SK-N-SH treated with all-trans-retinoic acid at 6 μM for 48 hours (cell line): ENCODE measurements around the gene SPOCD1.

Source experiments
- ATAC-seq: fragments of 200-7000 bp; cut with Tn5 transposase; 3 replicates; pipeline ENCODE4 v1.9.1; 2020; ENCODE audit warnings: mild to moderate bottlenecking, moderate library complexity
- ARNTL ChIP-seq: fragments of 450-650 bp; formaldehyde crosslinking; IDR thresholded peaks from 2 replicates; pipeline ENCODE4 v1.5.0; 2020; ENCODE audit warnings: low read depth, mild to moderate bottlenecking, moderate library complexity, borderline replicate concordance
- BACH2 ChIP-seq: fragments of 250-450 bp; sonication (Bioruptor Pico); IDR thresholded peaks from 2 replicates; pipeline ENCODE4 v1.9.0; 2021; ENCODE audit warnings: mild to moderate bottlenecking, borderline replicate concordance
- CSDC2 ChIP-seq: fragments of 250-450 bp; sonication (Bioruptor Pico); IDR thresholded peaks from 2 replicates; pipeline ENCODE4 v1.5.0; 2020; ENCODE audit warnings: mild to moderate bottlenecking, moderate library complexity
- CSRNP3 ChIP-seq: fragments of 250-450 bp; sonication (Bioruptor Pico); IDR thresholded peaks from 2 replicates; pipeline ENCODE4 v1.5.1; 2021; ENCODE audit warnings: mild to moderate bottlenecking, moderate library complexity
- ESRRG ChIP-seq: fragments of 250-450 bp; sonication (Bioruptor Pico); IDR thresholded peaks from 2 replicates; pipeline ENCODE4 v1.6.1; 2021; ENCODE audit warnings: mild to moderate bottlenecking
- GLIS3 ChIP-seq: fragments of 250-450 bp; sonication (Bioruptor Pico); IDR thresholded peaks from 2 replicates; pipeline ENCODE4 v1.5.0; 2020; ENCODE audit warnings: mild to moderate bottlenecking, moderate library complexity
- ISL1 ChIP-seq: fragments of 250-450 bp; sonication (Bioruptor Pico); IDR thresholded peaks from 2 replicates; pipeline ENCODE4 v2.1.2; 2022; ENCODE audit warnings: mild to moderate bottlenecking, moderate library complexity
- OSR1 ChIP-seq: fragments of 250-450 bp; sonication (Bioruptor Pico); IDR thresholded peaks from 2 replicates; pipeline ENCODE4 v1.8.0; 2022; ENCODE audit warnings: moderate library complexity, mild to moderate bottlenecking, inconsistent platforms
- POU6F1 ChIP-seq: fragments of 250-450 bp; sonication (Bioruptor Pico); IDR thresholded peaks from 2 replicates; pipeline ENCODE4 v1.8.0; 2021; ENCODE audit warnings: low read depth, mild to moderate bottlenecking, moderate library complexity, borderline replicate concordance
- PPARA ChIP-seq: fragments of 250-450 bp; sonication (Bioruptor Pico); IDR thresholded peaks from 2 replicates; pipeline ENCODE4 v1.5.0; 2020; ENCODE audit warnings: mild to moderate bottlenecking, borderline replicate concordance
- RARB ChIP-seq: fragments of 250-450 bp; sonication (Bioruptor Pico); IDR thresholded peaks from 2 replicates; pipeline ENCODE4 v1.8.0; 2021; ENCODE audit warnings: mild to moderate bottlenecking, moderate library complexity
- TCF4 ChIP-seq: fragments of 250-450 bp; sonication (Bioruptor Pico); IDR thresholded peaks from 2 replicates; pipeline ENCODE4 v1.8.0; 2021; ENCODE audit warnings: mild to moderate bottlenecking, moderate library complexity, borderline replicate concordance
- TOX ChIP-seq: fragments of 250-450 bp; sonication (Bioruptor Pico); IDR thresholded peaks from 2 replicates; pipeline ENCODE4 v1.8.0; 2021; ENCODE audit warnings: mild to moderate bottlenecking, moderate library complexity, borderline replicate concordance
- TSHZ2 ChIP-seq: fragments of 250-450 bp; sonication (Bioruptor Pico); IDR thresholded peaks from 2 replicates; pipeline ENCODE4 v1.5.0; 2020; ENCODE audit warnings: mild to moderate bottlenecking, moderate library complexity
- ZC3H10 ChIP-seq: fragments of 250-450 bp; sonication (Bioruptor Pico); IDR thresholded peaks from 2 replicates; pipeline ENCODE4 v1.5.1; 2021; ENCODE audit warnings: mild to moderate bottlenecking, moderate library complexity
- ZFP3 ChIP-seq: fragments of 250-450 bp; sonication (Bioruptor Pico); IDR thresholded peaks from 2 replicates; pipeline ENCODE4 v1.5.0; 2020; ENCODE audit warnings: mild to moderate bottlenecking, moderate library complexity
- ZFP30 ChIP-seq: fragments of 450-650 bp; formaldehyde crosslinking; IDR thresholded peaks from 2 replicates; pipeline ENCODE4 v1.5.0; 2022; ENCODE audit warnings: mild to moderate bottlenecking, moderate library complexity
- ZNF565 ChIP-seq: fragments of 450-650 bp; formaldehyde crosslinking; conservative IDR thresholded peaks from 2 replicates; pipeline ENCODE4 v1.5.0; 2020; ENCODE audit warnings: low read depth, mild to moderate bottlenecking, moderate library complexity
- ZNF70 ChIP-seq: fragments of 450-650 bp; formaldehyde crosslinking; IDR thresholded peaks from 2 replicates; pipeline ENCODE4 v1.5.0; 2020; ENCODE audit warnings: mild to moderate bottlenecking, moderate library complexity
- ZNF8 ChIP-seq: fragments of 450-650 bp; formaldehyde crosslinking; IDR thresholded peaks from 2 replicates; pipeline ENCODE4 v1.5.0; 2020; ENCODE audit warnings: mild to moderate bottlenecking, moderate library complexity
- TF ChIP-seq, protein P1 (sequence below): fragments of 250-450 bp; sonication (Bioruptor Pico); IDR thresholded peaks from 2 replicates; pipeline ENCODE4 v1.5.1; 2020; ENCODE audit warnings: low read depth, mild to moderate bottlenecking, moderate library complexity
- TF ChIP-seq, protein P2 (sequence below): fragments of 250-450 bp; sonication (Bioruptor Pico); IDR thresholded peaks from 2 replicates; pipeline ENCODE4 v1.8.0; 2020; ENCODE audit warnings: mild to moderate bottlenecking, moderate library complexity, borderline replicate concordance

The SPOCD1 gene

GRCh38 chr1:31796707-31797106, 19.1 kb downstream of the SPOCD1 start:
- TF ChIP-seq ISL1 (CRISPR knock-in tag) = no peak
- TF ChIP-seq ARNTL (CRISPR knock-in tag) = no peak
- no peak for TF ChIP-seq GLIS3 (CRISPR knock-in tag)
- no peak for TF ChIP-seq ZNF70 (CRISPR knock-in tag)
- no peak for TF ChIP-seq RARB (CRISPR knock-in tag)
- TF ChIP-seq BACH2 (CRISPR knock-in tag) = no peak
- TF ChIP-seq TOX (CRISPR knock-in tag) = no peak
- no peak for TF ChIP-seq OSR1
- TF ChIP-seq TCF4 (CRISPR knock-in tag) = no peak
- TF ChIP-seq, protein P1, sequence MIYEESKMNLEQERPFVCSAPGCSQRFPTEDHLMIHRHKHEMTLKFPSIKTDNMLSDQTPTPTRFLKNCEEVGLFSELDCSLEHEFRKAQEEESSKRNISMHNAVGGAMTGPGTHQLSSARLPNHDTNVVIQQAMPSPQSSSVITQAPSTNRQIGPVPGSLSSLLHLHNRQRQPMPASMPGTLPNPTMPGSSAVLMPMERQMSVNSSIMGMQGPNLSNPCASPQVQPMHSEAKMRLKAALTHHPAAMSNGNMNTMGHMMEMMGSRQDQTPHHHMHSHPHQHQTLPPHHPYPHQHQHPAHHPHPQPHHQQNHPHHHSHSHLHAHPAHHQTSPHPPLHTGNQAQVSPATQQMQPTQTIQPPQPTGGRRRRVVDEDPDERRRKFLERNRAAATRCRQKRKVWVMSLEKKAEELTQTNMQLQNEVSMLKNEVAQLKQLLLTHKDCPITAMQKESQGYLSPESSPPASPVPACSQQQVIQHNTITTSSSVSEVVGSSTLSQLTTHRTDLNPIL (CRISPR knock-in tag) = no peak
- no peak for TF ChIP-seq ZC3H10 (CRISPR knock-in tag)
- TF ChIP-seq ESRRG = no peak
- no peak for TF ChIP-seq CSRNP3 (CRISPR knock-in tag)
- TF ChIP-seq, protein P2, sequence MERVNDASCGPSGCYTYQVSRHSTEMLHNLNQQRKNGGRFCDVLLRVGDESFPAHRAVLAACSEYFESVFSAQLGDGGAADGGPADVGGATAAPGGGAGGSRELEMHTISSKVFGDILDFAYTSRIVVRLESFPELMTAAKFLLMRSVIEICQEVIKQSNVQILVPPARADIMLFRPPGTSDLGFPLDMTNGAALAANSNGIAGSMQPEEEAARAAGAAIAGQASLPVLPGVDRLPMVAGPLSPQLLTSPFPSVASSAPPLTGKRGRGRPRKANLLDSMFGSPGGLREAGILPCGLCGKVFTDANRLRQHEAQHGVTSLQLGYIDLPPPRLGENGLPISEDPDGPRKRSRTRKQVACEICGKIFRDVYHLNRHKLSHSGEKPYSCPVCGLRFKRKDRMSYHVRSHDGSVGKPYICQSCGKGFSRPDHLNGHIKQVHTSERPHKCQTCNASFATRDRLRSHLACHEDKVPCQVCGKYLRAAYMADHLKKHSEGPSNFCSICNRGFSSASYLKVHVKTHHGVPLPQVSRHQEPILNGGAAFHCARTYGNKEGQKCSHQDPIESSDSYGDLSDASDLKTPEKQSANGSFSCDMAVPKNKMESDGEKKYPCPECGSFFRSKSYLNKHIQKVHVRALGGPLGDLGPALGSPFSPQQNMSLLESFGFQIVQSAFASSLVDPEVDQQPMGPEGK (CRISPR knock-in tag) = no peak
- no peak for TF ChIP-seq CSDC2
- no peak for TF ChIP-seq ZNF565 (CRISPR knock-in tag)
- no peak for TF ChIP-seq ZNF8
- no peak for TF ChIP-seq ZFP3 (CRISPR knock-in tag)
- no peak for TF ChIP-seq PPARA
- TF ChIP-seq, all 23 proteins: peak for 0
- ATAC-seq = no peak

- TF ChIP-seq TSHZ2 (CRISPR knock-in tag) = no peak
- no peak for TF ChIP-seq ZFP30 (CRISPR knock-in tag)
- no peak for TF ChIP-seq ESRRG
- no peak for TF ChIP-seq GLIS3 (CRISPR knock-in tag)
- TF ChIP-seq ISL1 (CRISPR knock-in tag) = no peak
- TF ChIP-seq ARNTL (CRISPR knock-in tag) = no peak
- no peak for TF ChIP-seq TOX (CRISPR knock-in tag)
- no peak for TF ChIP-seq ZC3H10 (CRISPR knock-in tag)
- no peak for TF ChIP-seq TCF4 (CRISPR knock-in tag)
- TF ChIP-seq ZNF70 (CRISPR knock-in tag) = no peak
- no peak for TF ChIP-seq OSR1
- no peak for TF ChIP-seq ZNF8
- ATAC-seq = no peak
Measured at GRCh38 chr1:31795801-31796621, 19.8 kb downstream of the SPOCD1 start.

GRCh38 chr1:31795096-31795675, 20.6 kb downstream of the SPOCD1 start:
- no peak for ATAC-seq
- TF ChIP-seq BACH2 (CRISPR knock-in tag) (no peak), ZNF70 (CRISPR knock-in tag) (no peak), RARB (CRISPR knock-in tag) (no peak), TOX (CRISPR knock-in tag) (no peak), POU6F1 (CRISPR knock-in tag) (no peak), TCF4 (CRISPR knock-in tag) (no peak), PPARA (no peak)
- TF ChIP-seq, protein P1 (CRISPR knock-in tag) = no peak
- TF ChIP-seq, protein P2 (CRISPR knock-in tag) = no peak
